HEK293 (cell line): ENCODE data around the gene MYOM3.

Source experiments
- CTCF ChIA-PET: fragments of 350-600 bp; formaldehyde crosslinking; extraction: SDS; loops from one replicate; lab custom pipeline; 2021; ENCODE audit warnings: antibody characterized with exemption; lab: Yijun Ruan, JAX
- POLR2A ChIA-PET: fragments of 300-600 bp; formaldehyde crosslinking; extraction: SDS; loops from one replicate; lab custom pipeline; 2020; ENCODE audit warnings: antibody characterized with exemption, inconsistent platforms; lab: Yijun Ruan, JAX
- H3K27ac ChIP-seq: fragments of 200-500 bp; sonication (Bioruptor generic); 2 replicates; pipeline ENCODE4 v1.5.1; 2014; ENCODE audit warnings: low read depth, low read length, control low read depth, inconsistent platforms; ENCODE audit errors: extremely low read depth
- H3K36me3 ChIP-seq, 2 experiments: fragments of 200-500 bp in 1 of 2; sonication (Bioruptor generic) in 1 of 2; 1 replicate in 1 of 2; 2 replicates in 1 of 2; pipeline ENCODE4 v1.5.1; 2014 to 2017; ENCODE audit warnings: inconsistent platforms in 2 of 2, low read length in 2 of 2; ENCODE audit not compliant: control insufficient read depth in 2 of 2, insufficient read depth in 1 of 2
- H3K4me1 ChIP-seq: fragments of 200-500 bp; sonication (Bioruptor generic); 2 replicates; pipeline ENCODE4 v1.5.1; 2014; ENCODE audit warnings: mild to moderate bottlenecking, low read length, inconsistent platforms; ENCODE audit not compliant: control insufficient read depth, insufficient read depth
- H3K4me3 ChIP-seq: 2 replicates; pipeline ENCODE4 v1.5.1; 2011; ENCODE audit warnings: low read depth, mild to moderate bottlenecking, control low read depth, low read length, moderate library complexity
- H3K9me3 ChIP-seq: fragments of 200-500 bp; sonication (Bioruptor generic); 2 replicates; pipeline ENCODE4 v1.5.1; 2014; ENCODE audit warnings: low read depth, low read length, inconsistent platforms; ENCODE audit not compliant: control insufficient read depth, insufficient read depth
- PRDM6 ChIP-seq: fragments of 450-650 bp; formaldehyde crosslinking; IDR thresholded peaks from 2 replicates; pipeline ENCODE4 v1.5.1; 2017; ENCODE audit warnings: missing biosample characterization, missing genetic modification characterization
- RBAK ChIP-seq: fragments of 450-650 bp; formaldehyde crosslinking; IDR thresholded peaks from 2 replicates; pipeline ENCODE4 v1.5.1; 2016; ENCODE audit warnings: missing biosample characterization, missing genetic modification characterization
- TSHZ1 ChIP-seq: fragments of 450-650 bp; formaldehyde crosslinking; IDR thresholded peaks from 2 replicates; pipeline ENCODE4 v1.5.1; 2016; ENCODE audit warnings: missing biosample characterization, missing genetic modification characterization, borderline replicate concordance
- ZBTB26 ChIP-seq: fragments of 450-650 bp; formaldehyde crosslinking; optimal IDR thresholded peaks from 2 replicates; pipeline ENCODE3; 2016; ENCODE audit warnings: missing biosample characterization, mild to moderate bottlenecking, missing genetic modification characterization
- ZBTB49 ChIP-seq: fragments of 450-650 bp; formaldehyde crosslinking; IDR thresholded peaks from 2 replicates; pipeline ENCODE4 v1.5.1; 2016; ENCODE audit warnings: missing biosample characterization, missing genetic modification characterization, low read depth
- ZBTB6 ChIP-seq: fragments of 450-650 bp; formaldehyde crosslinking; IDR thresholded peaks from 2 replicates; pipeline ENCODE4 v1.5.1; 2017; ENCODE audit warnings: missing biosample characterization, missing genetic modification characterization
- ZBTB8A ChIP-seq: fragments of 450-650 bp; formaldehyde crosslinking; IDR thresholded peaks from 2 replicates; pipeline ENCODE4 v1.5.1; 2016; ENCODE audit warnings: missing biosample characterization, missing genetic modification characterization
- ZEB2 ChIP-seq: fragments of 450-650 bp; formaldehyde crosslinking; IDR thresholded peaks from 2 replicates; pipeline ENCODE4 v1.5.1; 2016; ENCODE audit warnings: missing biosample characterization, missing genetic modification characterization
- ZFP37 ChIP-seq: fragments of 450-650 bp; formaldehyde crosslinking; IDR thresholded peaks from 2 replicates; pipeline ENCODE4 v1.5.1; 2016; ENCODE audit warnings: missing biosample characterization, missing genetic modification characterization
- ZNF140 ChIP-seq: fragments of 450-650 bp; formaldehyde crosslinking; IDR thresholded peaks from 2 replicates; pipeline ENCODE4 v1.5.1; 2016; ENCODE audit warnings: missing biosample characterization, missing genetic modification characterization
- ZXDB ChIP-seq: fragments of 450-650 bp; formaldehyde crosslinking; IDR thresholded peaks from 2 replicates; pipeline ENCODE4 v1.5.1; 2016; ENCODE audit warnings: missing biosample characterization, missing genetic modification characterization
- TF ChIP-seq, protein P1 (sequence below): fragments of 450-650 bp; formaldehyde crosslinking; IDR thresholded peaks from 2 replicates; pipeline ENCODE4 v1.5.1; 2016; ENCODE audit warnings: missing biosample characterization, missing genetic modification characterization
- TF ChIP-seq, protein P2 (sequence below): fragments of 450-650 bp; formaldehyde crosslinking; IDR thresholded peaks from 2 replicates; pipeline ENCODE4 v1.5.1; 2016; ENCODE audit warnings: missing biosample characterization, missing genetic modification characterization

MYOM3 gene

DNA sequence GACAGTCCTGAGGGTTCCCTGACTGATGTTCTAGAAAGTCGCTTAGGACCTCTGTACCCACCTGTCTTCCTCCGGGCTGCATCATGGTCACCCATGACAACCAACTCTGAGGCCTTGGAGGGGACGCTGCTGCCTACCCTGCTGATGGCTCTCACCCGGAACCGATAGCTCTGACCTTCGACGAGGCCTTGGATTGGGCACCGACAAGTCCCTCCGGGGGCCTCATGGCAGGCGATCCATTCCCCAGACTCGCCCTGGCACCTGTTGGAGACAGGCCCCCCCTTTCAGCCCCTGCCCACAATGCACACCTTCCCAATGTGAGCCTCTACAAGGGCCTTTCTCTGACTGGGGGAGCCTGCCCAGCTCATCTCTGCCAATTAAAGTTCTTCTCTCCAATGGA, 21.2 kb downstream of the MYOM3 start:
- TF ChIP-seq ZBTB49 (tag by site-specific recombination) (no peak), PRDM6 (tag by site-specific recombination) (no peak), ZBTB26 (tag by site-specific recombination) (no peak), RBAK (tag by site-specific recombination) (no peak), ZBTB6 (no peak), ZEB2 (tag by site-specific recombination) (no peak), ZBTB8A (tag by site-specific recombination) (no peak), ZFP37 (tag by site-specific recombination) (no peak), ZNF140 (tag by site-specific recombination) (no peak), ZXDB (tag by site-specific recombination) (no peak), TSHZ1 (tag by site-specific recombination) (no peak)
- TF ChIP-seq, protein P1, sequence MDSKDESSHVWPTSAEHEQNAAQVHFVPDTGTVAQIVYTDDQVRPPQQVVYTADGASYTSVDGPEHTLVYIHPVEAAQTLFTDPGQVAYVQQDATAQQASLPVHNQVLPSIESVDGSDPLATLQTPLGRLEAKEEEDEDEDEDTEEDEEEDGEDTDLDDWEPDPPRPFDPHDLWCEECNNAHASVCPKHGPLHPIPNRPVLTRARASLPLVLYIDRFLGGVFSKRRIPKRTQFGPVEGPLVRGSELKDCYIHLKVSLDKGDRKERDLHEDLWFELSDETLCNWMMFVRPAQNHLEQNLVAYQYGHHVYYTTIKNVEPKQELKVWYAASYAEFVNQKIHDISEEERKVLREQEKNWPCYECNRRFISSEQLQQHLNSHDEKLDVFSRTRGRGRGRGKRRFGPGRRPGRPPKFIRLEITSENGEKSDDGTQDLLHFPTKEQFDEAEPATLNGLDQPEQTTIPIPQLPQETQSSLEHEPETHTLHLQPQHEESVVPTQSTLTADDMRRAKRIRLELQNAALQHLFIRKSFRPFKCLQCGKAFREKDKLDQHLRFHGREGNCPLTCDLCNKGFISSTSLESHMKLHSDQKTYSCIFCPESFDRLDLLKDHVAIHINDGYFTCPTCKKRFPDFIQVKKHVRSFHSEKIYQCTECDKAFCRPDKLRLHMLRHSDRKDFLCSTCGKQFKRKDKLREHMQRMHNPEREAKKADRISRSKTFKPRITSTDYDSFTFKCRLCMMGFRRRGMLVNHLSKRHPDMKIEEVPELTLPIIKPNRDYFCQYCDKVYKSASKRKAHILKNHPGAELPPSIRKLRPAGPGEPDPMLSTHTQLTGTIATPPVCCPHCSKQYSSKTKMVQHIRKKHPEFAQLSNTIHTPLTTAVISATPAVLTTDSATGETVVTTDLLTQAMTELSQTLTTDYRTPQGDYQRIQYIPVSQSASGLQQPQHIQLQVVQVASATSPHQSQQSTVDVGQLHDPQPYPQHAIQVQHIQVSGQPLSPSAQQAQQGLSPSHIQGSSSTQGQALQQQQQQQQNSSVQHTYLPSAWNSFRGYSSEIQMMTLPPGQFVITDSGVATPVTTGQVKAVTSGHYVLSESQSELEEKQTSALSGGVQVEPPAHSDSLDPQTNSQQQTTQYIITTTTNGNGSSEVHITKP (tag by site-specific recombination), result no peak
- TF ChIP-seq, protein P2, sequence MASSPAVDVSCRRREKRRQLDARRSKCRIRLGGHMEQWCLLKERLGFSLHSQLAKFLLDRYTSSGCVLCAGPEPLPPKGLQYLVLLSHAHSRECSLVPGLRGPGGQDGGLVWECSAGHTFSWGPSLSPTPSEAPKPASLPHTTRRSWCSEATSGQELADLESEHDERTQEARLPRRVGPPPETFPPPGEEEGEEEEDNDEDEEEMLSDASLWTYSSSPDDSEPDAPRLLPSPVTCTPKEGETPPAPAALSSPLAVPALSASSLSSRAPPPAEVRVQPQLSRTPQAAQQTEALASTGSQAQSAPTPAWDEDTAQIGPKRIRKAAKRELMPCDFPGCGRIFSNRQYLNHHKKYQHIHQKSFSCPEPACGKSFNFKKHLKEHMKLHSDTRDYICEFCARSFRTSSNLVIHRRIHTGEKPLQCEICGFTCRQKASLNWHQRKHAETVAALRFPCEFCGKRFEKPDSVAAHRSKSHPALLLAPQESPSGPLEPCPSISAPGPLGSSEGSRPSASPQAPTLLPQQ (tag by site-specific recombination), result no peak
- POLR2A ChIA-PET, result no interaction called here
- CTCF ChIA-PET, result interaction anchor here (0.6 to 1.4 kb wide), 2 partner anchors 60 to 148 kb away, joined by 3 to 4 read pairs; no protein-coding TSS in a partner anchor
- Histone ChIP-seq H3K36me3 (no peaks in the 10 kb centered on the region), H3K4me3 (no peak overlapping the region), H3K4me1 (no peaks in the 10 kb centered on the region), H3K27ac (no peak overlapping the region), H3K9me3 (no peaks in the 10 kb centered on the region)
